Heart left ventricle (tissue), 13 donors: Measurements from ENCODE around the gene CRYGN.

ENCODE experiments used
- POLR2A ChIP-seq, 2 donors: fragments of 450-650 bp; IDR thresholded peaks; one replicate each; pipeline ENCODE4 v1.6.1; 2017; ENCODE audit warnings: antibody characterized with exemption in 2 of 2, mild to moderate bottlenecking in 2 of 2, moderate library complexity in 2 of 2
- TF ChIP-seq, protein P1 (sequence below), 12 donors: fragments of 200-600 bp; sonication (generic) in 4 of 12; IDR thresholded peaks; one replicate each; pipeline versions ENCODE4 v1.5.0 to v1.8.0; 2018 to 2022; ENCODE audit warnings: antibody characterized with exemption in 12 of 12, mild to moderate bottlenecking in 5 of 12
- donor health status: ischemic (EF 13 %, LVEDD 7.1; RV severe dilation, severe dysfunction).
- donor health status: DM: no; HTN: yes; CAD: no.
- donor health status: DM: no; HTN: no; CAD: no.
- donor health status: ischemic (EF 25% LVEDD 6.9; RV normal size, moderate dysfunction).
- donor health status: ischemic (EF 25% LVEDD 5.7; RV mildly dilated, moderate dysfunction).
- donor health status: ischemic (EF 35%, LVEDD 5.7; RV mildly dilated, moderate dysfunction).
- donor health status: nonischemic (EF 11% LVEDD 7.7; RV severe dilation, severe dysfunction).
- donor health status: DM: yes; HTN: yes; CAD: no.
- donor health status: PGD.
- donor health status: ischemic (EF 29% LVEDD 5.4; RV normal size, mild dysfunction).
- donor health status: nonischemic (EF 23%, LVEDD 6.1; RV moderate dilation, normal function).

- TF ChIP-seq, protein P1, sequence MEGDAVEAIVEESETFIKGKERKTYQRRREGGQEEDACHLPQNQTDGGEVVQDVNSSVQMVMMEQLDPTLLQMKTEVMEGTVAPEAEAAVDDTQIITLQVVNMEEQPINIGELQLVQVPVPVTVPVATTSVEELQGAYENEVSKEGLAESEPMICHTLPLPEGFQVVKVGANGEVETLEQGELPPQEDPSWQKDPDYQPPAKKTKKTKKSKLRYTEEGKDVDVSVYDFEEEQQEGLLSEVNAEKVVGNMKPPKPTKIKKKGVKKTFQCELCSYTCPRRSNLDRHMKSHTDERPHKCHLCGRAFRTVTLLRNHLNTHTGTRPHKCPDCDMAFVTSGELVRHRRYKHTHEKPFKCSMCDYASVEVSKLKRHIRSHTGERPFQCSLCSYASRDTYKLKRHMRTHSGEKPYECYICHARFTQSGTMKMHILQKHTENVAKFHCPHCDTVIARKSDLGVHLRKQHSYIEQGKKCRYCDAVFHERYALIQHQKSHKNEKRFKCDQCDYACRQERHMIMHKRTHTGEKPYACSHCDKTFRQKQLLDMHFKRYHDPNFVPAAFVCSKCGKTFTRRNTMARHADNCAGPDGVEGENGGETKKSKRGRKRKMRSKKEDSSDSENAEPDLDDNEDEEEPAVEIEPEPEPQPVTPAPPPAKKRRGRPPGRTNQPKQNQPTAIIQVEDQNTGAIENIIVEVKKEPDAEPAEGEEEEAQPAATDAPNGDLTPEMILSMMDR (IDR thresholded peaks at IDR 0.05): no peak
- no peak for TF ChIP-seq POLR2A (IDR thresholded peaks at IDR 0.05)
Observed at GRCh38 chr7:151416112-151416940, 23.6 kb downstream of the CRYGN start.
